Suprapubic skin (tissue), 4 donors: ENCODE results near the gene CLDN34.
A peak's percentile ranks its signal among the peaks of the same experiment; 100 is the strongest.

Experiments used
- POLR2A ChIP-seq, 2 donors: fragments of 450-650 bp; IDR thresholded peaks; one replicate each; pipeline ENCODE4 v1.6.1; 2017; ENCODE audit warnings: antibody characterized with exemption in 2 of 2, mild to moderate bottlenecking in 2 of 2, moderate library complexity in 2 of 2
- POLR2AphosphoS5 ChIP-seq, 3 donors: sonication (generic); formaldehyde crosslinking; IDR thresholded peaks; one replicate each; pipeline ENCODE4 v1.6.1; 2017; ENCODE audit warnings: antibody characterized with exemption in 3 of 3
- TF ChIP-seq, protein P1 (sequence below), 2 donors: fragments of 200-600 bp in 1 of 2; fragments of 450-650 bp in 1 of 2; sonication (generic) in 1 of 2; IDR thresholded peaks; one replicate each; pipeline ENCODE4 v1.5.1; 2016 to 2019; ENCODE audit warnings: antibody characterized with exemption in 2 of 2, mild to moderate bottlenecking in 1 of 2, moderate library complexity in 1 of 2

DNA sequence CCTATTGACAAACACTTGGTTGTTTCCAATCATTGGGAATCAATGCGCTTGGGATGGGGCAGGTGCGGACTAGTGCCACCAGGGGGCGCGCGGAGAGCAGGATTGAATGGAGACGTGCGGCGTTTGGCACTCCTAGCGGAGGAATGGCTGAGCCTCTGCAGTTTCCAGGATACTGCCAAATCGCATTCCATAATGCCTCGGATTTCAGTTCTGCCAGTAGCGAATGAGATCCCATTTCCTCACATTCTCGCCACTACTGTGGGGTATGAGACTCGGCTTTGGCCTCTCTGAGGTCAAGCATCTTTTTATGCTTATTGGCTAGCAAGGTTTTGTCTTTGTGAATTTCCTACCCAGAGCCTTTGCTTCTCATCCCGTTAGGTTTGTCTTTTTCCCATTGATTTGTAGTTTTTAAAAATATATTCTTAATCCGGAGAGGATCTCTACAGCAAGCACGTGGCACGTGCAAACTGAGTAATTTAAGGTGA lies 28.7 kb downstream of the CLDN34 start:
- TF ChIP-seq, protein P1, sequence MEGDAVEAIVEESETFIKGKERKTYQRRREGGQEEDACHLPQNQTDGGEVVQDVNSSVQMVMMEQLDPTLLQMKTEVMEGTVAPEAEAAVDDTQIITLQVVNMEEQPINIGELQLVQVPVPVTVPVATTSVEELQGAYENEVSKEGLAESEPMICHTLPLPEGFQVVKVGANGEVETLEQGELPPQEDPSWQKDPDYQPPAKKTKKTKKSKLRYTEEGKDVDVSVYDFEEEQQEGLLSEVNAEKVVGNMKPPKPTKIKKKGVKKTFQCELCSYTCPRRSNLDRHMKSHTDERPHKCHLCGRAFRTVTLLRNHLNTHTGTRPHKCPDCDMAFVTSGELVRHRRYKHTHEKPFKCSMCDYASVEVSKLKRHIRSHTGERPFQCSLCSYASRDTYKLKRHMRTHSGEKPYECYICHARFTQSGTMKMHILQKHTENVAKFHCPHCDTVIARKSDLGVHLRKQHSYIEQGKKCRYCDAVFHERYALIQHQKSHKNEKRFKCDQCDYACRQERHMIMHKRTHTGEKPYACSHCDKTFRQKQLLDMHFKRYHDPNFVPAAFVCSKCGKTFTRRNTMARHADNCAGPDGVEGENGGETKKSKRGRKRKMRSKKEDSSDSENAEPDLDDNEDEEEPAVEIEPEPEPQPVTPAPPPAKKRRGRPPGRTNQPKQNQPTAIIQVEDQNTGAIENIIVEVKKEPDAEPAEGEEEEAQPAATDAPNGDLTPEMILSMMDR (IDR thresholded peaks at IDR 0.05): peak; percentile 82 to 97
- TF ChIP-seq POLR2AphosphoS5 (IDR thresholded peaks at IDR 0.05): peak in 2 of 3 donors; percentile 83 to 85
- TF ChIP-seq POLR2A (IDR thresholded peaks at IDR 0.05): no peak
